SK-N-SH (cell line): ENCODE data around the gene RNLS. TPM values are rescaled to one million over a fixed set of nuclear protein-coding genes. Genes with fewer than 3 reads are reported as not detected.

Experiments
- CTCF ChIA-PET: fragments of 300-600, 350-600 bp; formaldehyde crosslinking; extraction: SDS; loops from one replicate; lab custom pipeline; 2021; lab: Yijun Ruan, JAX
- POLR2A ChIA-PET: fragments of 350-600 bp; sonication (Branson Sonifier 250); formaldehyde crosslinking; extraction: SDS; loops from one replicate; lab custom pipeline; 2020; ENCODE audit warnings: antibody characterized with exemption, inconsistent platforms; lab: Yijun Ruan, JAX
- DNase-seq: peaks from one replicate; pipeline ENCODE4 v3.0.0; 2012
- H2AFZ ChIP-seq: fragments of 200-600 bp; sonication (generic); 2 replicates; pipeline ENCODE4 v1.8.1; 2016; ENCODE audit warnings: antibody characterized with exemption, mild to moderate bottlenecking, low read depth
- H3F3A ChIP-seq: fragments of 200-600 bp; sonication (generic); replicated peaks from 2 replicates; pipeline ENCODE3; 2016; ENCODE audit warnings: antibody characterized with exemption, mild to moderate bottlenecking; ENCODE audit not compliant: insufficient read depth
- H3K27ac ChIP-seq, 2 experiments: fragments of 200-500 bp in 1 of 2; fragments of 200-600 bp in 1 of 2; sonication (Bioruptor generic) in 1 of 2; sonication (generic), shearing (Covaris generic) in 1 of 2; 2 replicates each; pipeline versions ENCODE4 v1.5.1 to v1.6.1; 2014 to 2016; ENCODE audit warnings: low read depth in 2 of 2, inconsistent platforms in 1 of 2, low read length in 1 of 2, mild to moderate bottlenecking in 1 of 2, mixed read lengths in 1 of 2
- H3K27me3 ChIP-seq: fragments of 200-600 bp; sonication (generic), shearing (Covaris generic); 2 replicates; pipeline ENCODE4 v1.6.1; 2016; ENCODE audit warnings: mixed run types; ENCODE audit not compliant: insufficient read depth
- H3K36me3 ChIP-seq, 2 experiments: fragments of 200-500 bp in 1 of 2; fragments of 200-600 bp in 1 of 2; sonication (Bioruptor generic) in 1 of 2; sonication (generic) in 1 of 2; replicated peaks in 1 of 2; 2 replicates each; pipeline versions ENCODE3 to v1.5.1; 2014 to 2016; ENCODE audit warnings: low read length in 1 of 2, mild to moderate bottlenecking in 1 of 2; ENCODE audit not compliant: insufficient read depth in 2 of 2, control insufficient read depth in 1 of 2
- H3K4me1 ChIP-seq, 2 experiments: fragments of 200-500 bp in 1 of 2; fragments of 200-600 bp in 1 of 2; sonication (Bioruptor generic) in 1 of 2; sonication (generic), shearing (Covaris generic) in 1 of 2; 2 replicates each; pipeline versions ENCODE4 v1.5.1 to v1.6.1; 2014 to 2016; ENCODE audit warnings: low read depth in 1 of 2, low read length in 1 of 2, mixed run types in 1 of 2; ENCODE audit not compliant: insufficient read depth in 2 of 2, control insufficient read depth in 1 of 2
- H3K4me2 ChIP-seq: fragments of 200-600 bp; sonication (generic), shearing (Covaris generic); 2 replicates; pipeline ENCODE4 v1.6.1; 2017; ENCODE audit warnings: mixed run types
- H3K4me3 ChIP-seq, 2 experiments: fragments of 200-500 bp in 1 of 2; fragments of 200-600 bp in 1 of 2; sonication (Bioruptor generic) in 1 of 2; sonication (generic), shearing (Covaris generic) in 1 of 2; 2 replicates each; pipeline versions ENCODE4 v1.5.1 to v1.8.1; 2014 to 2016; ENCODE audit warnings: low read depth in 2 of 2, inconsistent platforms in 1 of 2, low read length in 1 of 2, mild to moderate bottlenecking in 1 of 2, mixed read lengths in 1 of 2, moderate library complexity in 1 of 2
- H3K79me2 ChIP-seq: fragments of 200-600 bp; sonication (generic); 2 replicates; pipeline ENCODE4 v1.8.1; 2017; ENCODE audit warnings: mild to moderate bottlenecking; ENCODE audit not compliant: insufficient read depth
- H3K9ac ChIP-seq: fragments of 200-600 bp; sonication (generic); 2 replicates; pipeline ENCODE4 v1.6.1; 2017; ENCODE audit warnings: mixed run types
- H3K9me2 ChIP-seq: fragments of 200-600 bp; sonication (generic); 2 replicates; pipeline ENCODE4 v1.6.1; 2017; ENCODE audit warnings: mixed run types
- H3K9me3 ChIP-seq: fragments of 200-600 bp; sonication (generic); 2 replicates; pipeline ENCODE4 v1.6.1; 2017; ENCODE audit warnings: mixed run types, mild to moderate bottlenecking, moderate library complexity
- H4K20me1 ChIP-seq: fragments of 200-600 bp; sonication (generic); 2 replicates; pipeline ENCODE4 v1.6.1; 2017; ENCODE audit warnings: mild to moderate bottlenecking, mixed run types; ENCODE audit not compliant: insufficient read depth
- CHD2 ChIP-seq: fragments of 150-350 bp; IDR thresholded peaks from 2 replicates; pipeline ENCODE4 v1.6.1; 2018; ENCODE audit warnings: low read length; ENCODE audit not compliant: partially characterized antibody
- ELF1 ChIP-seq: IDR thresholded peaks from 2 replicates; pipeline ENCODE4 v1.4.0; 2012
- EP300 ChIP-seq, 2 experiments: IDR thresholded peaks; 2 replicates each; pipeline versions ENCODE4 v1.4.0 to v1.6.1; 2012; ENCODE audit warnings: borderline replicate concordance in 1 of 2, low read depth in 1 of 2, low read length in 1 of 2
- NFIC ChIP-seq: IDR thresholded peaks from 2 replicates; pipeline ENCODE4 v1.4.0; 2012; ENCODE audit warnings: borderline replicate concordance
- PBX3 ChIP-seq: IDR thresholded peaks from 2 replicates; pipeline ENCODE4; 2012
- REST ChIP-seq: IDR thresholded peaks from 2 replicates; pipeline ENCODE4 v1.6.1; 2012; ENCODE audit warnings: mild to moderate bottlenecking, low read depth, low read length, moderate library complexity
- TAF1 ChIP-seq: IDR thresholded peaks from 2 replicates; pipeline ENCODE4 v1.6.1; 2012; ENCODE audit warnings: low read depth, mild to moderate bottlenecking, low read length, moderate library complexity, borderline replicate concordance
- TCF12 ChIP-seq: IDR thresholded peaks from 2 replicates; pipeline ENCODE4 v1.4.0; 2012
- USF2 ChIP-seq: fragments of 150-350 bp; IDR thresholded peaks from 2 replicates; pipeline ENCODE4 v1.6.1; 2017; ENCODE audit warnings: antibody characterized with exemption, low read length, low read depth, borderline replicate concordance
- YY1 ChIP-seq: IDR thresholded peaks from 2 replicates; pipeline ENCODE4 v1.4.0; 2012; ENCODE audit warnings: low read depth, mild to moderate bottlenecking
- WGBS: methylation state at CpG from one replicate; pipeline ENCODE4 v1.1.6; 2017; ENCODE audit warnings: low lambda C conversion rate; 5-methylcytosine and 5-hydroxymethylcytosine counted together
- polyA plus RNA-seq, 3 experiments: library from polyadenylated mRNA; depleted of rRNA; stranded (reverse); fragments of >200 nt; gene quantifications; 2 replicates each; pipeline ENCODE4 v1.2.3, GENCODE V29; 2012

RNLS gene
- polyA plus RNA-seq, 1 of the 3 experiments (the other 2 are of a cell fraction): not detected

DNA sequence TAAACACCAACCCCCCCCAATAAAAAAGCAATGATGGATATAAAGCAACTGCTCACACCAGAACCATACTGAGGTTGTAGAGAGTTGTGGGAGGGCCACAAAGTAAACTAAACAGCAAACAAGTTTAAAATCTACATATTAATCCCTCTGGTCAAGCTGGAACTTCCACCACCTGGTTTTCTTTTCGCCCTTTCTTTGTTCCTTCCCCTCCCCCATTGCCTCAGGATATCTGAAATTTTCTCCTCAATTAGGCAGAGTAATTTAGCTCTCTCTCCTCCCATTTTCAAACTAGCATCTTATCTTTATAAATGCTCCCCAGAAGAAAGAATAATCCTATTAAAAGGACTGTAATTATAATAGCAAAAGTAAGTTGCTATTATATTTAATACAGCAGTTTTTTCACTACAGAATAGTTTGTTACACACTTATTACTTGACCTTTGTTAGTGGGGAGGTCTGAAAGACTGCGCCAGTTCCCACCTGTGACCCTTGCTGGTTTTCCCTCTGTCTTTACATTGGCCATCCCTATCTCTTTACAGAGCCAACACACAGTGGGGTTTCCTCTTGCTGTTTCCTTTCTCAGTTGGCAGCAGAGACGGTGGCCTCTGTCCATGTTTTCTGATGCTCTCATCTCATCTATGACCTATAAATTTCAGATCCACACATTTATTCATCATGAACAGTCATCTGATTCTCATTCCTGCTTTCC, 235.4 kb downstream of the RNLS start:
- Histone ChIP-seq H2AFZ (no peak overlapping the region), H3K9me2 (no peaks in the 10 kb centered on the region), H3K9me3 (no peaks in the 10 kb centered on the region), H3K4me1 (peaks cover 0 to 50% of the 10 kb centered on the region in 2 experiments; a peak in 2 of 4 replicates), H3K27ac (peak overlapping the region in 1 of 2 experiments; percentile 98; a peak in 2 of 4 replicates), H4K20me1 (no peaks in the 10 kb centered on the region), H3K4me3 (no peak overlapping the region), H3K9ac (no peak overlapping the region), H3F3A (no peaks in the 10 kb centered on the region), H3K79me2 (no peaks in the 10 kb centered on the region), H3K36me3 (no peaks in the 10 kb centered on the region), H3K4me2 (no peak overlapping the region), H3K27me3 (no peaks in the 10 kb centered on the region)
- WGBS: 97% methylated on average over 3 of the region's 3 CpGs
- CTCF ChIA-PET: interaction anchor here (1.5 to 3.1 kb wide), 4 partner anchors 13 to 496 kb away, joined by 3 to 12 read pairs (median 6); no protein-coding TSS in a partner anchor
- no peak for DNase-seq
- TF ChIP-seq CHD2: no peak
- no peak for TF ChIP-seq TAF1
- no peak for TF ChIP-seq USF2
- no peak for TF ChIP-seq ELF1
- 0 out of 4 replicates have a peak, but pooled peaks of 1 of the 2 experiments have one; percentile 12 for TF ChIP-seq EP300 (IDR thresholded peaks at IDR 0.05; ENCODE audit: borderline replicate concordance in 1 of 2, low read depth in 1 of 2, low read length in 1 of 2)
- no peak for TF ChIP-seq YY1
- no peak for TF ChIP-seq REST
- POLR2A ChIA-PET: interaction anchor here (1.5 kb wide), 1 partner anchor 14 kb away, joined by 7 read pairs; no protein-coding TSS in a partner anchor

- H3K4me3 ChIP-seq: no peak overlapping the region
- H3K9me2 ChIP-seq: no peaks in the 10 kb centered on the region
- TF ChIP-seq TCF12 (peak; percentile 51), NFIC (no peak), PBX3 (0 out of 2 replicates have a peak, but pooled peaks have one; percentile 12), EP300 (IDR thresholded peaks at IDR 0.05; ENCODE audit: borderline replicate concordance in 1 of 2, low read depth in 1 of 2, low read length in 1 of 2) (peak in 1 of 2 experiments; percentile 33; a peak in 1 of 4 replicates)
- 58% methylated on average over 2 of the region's 2 CpGs for WGBS
- peaks cover 0 to 52% of the 10 kb centered on the region in 2 experiments; a peak in 2 of 4 replicates for H3K4me1 ChIP-seq
- H3K9me3 ChIP-seq: no peaks in the 10 kb centered on the region
- H3K4me2 ChIP-seq: no peak overlapping the region
- no peak overlapping the region for H2AFZ ChIP-seq
- no peak overlapping the region for H3K9ac ChIP-seq
- no peaks in the 10 kb centered on the region for H3K79me2 ChIP-seq
- no peaks in the 10 kb centered on the region for H3K36me3 ChIP-seq
- H3F3A ChIP-seq: no peaks in the 10 kb centered on the region
- H3K27me3 ChIP-seq: no peaks in the 10 kb centered on the region
- CTCF ChIA-PET: interaction anchor here (0.8 to 3.1 kb wide), 7 partner anchors 42 to 496 kb away, joined by 3 to 12 read pairs (median 3); no protein-coding TSS in a partner anchor
- no peak for DNase-seq
- peak overlapping the region in 1 of 2 experiments; percentile 98; a peak in 2 of 4 replicates for H3K27ac ChIP-seq
- no peaks in the 10 kb centered on the region for H4K20me1 ChIP-seq
- POLR2A ChIA-PET: interaction anchor here (0.6 to 1.5 kb wide), 3 partner anchors 14 to 519 kb away, joined by 3 to 7 read pairs (median 4); no protein-coding TSS in a partner anchor
Measured at GRCh38 chr10:88347022-88347421, 236.1 kb downstream of the RNLS start.
